GM12864 (cell line): ENCODE measurements around the gene LSAMP.

Experiments used
- DNase-seq: peaks from one replicate; pipeline ENCODE4 v3.0.0-alpha.2; 2011; ENCODE audit warnings: low read depth
- H3K4me3 ChIP-seq: 2 replicates; pipeline ENCODE4 v1.5.1; 2011; ENCODE audit warnings: mild to moderate bottlenecking, low read depth, low read length, control low read depth
- TF ChIP-seq, protein P1 (sequence below): IDR thresholded peaks from 2 replicates; pipeline ENCODE4 v1.5.1; 2011; ENCODE audit warnings: low read depth, mild to moderate bottlenecking, moderate library complexity, low read length, control low read depth, inconsistent platforms; ENCODE audit errors: missing control alignments

Gene LSAMP

DNA sequence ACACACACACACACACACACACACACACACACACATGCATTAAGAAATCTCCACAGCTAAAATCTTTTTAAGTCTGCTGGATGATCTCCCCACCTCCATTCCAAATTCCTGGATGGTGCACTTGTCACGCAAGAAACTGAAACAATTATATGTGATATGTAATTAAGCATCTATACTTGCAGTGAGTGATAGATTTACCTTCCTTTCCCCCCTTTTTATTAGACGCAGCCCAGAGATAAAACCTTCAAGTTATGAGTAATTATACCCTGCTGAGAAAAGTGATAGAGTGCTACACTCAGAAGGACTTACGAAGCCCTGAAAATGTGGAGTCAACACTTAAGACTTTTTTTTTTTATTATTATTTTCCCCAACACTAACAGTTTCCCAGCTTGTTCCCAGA is 255.2 kb downstream of the LSAMP start:
- TF ChIP-seq, protein P1, sequence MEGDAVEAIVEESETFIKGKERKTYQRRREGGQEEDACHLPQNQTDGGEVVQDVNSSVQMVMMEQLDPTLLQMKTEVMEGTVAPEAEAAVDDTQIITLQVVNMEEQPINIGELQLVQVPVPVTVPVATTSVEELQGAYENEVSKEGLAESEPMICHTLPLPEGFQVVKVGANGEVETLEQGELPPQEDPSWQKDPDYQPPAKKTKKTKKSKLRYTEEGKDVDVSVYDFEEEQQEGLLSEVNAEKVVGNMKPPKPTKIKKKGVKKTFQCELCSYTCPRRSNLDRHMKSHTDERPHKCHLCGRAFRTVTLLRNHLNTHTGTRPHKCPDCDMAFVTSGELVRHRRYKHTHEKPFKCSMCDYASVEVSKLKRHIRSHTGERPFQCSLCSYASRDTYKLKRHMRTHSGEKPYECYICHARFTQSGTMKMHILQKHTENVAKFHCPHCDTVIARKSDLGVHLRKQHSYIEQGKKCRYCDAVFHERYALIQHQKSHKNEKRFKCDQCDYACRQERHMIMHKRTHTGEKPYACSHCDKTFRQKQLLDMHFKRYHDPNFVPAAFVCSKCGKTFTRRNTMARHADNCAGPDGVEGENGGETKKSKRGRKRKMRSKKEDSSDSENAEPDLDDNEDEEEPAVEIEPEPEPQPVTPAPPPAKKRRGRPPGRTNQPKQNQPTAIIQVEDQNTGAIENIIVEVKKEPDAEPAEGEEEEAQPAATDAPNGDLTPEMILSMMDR: no peak
- DNase-seq: no peak
- H3K4me3 ChIP-seq: no peak overlapping the region

DNA sequence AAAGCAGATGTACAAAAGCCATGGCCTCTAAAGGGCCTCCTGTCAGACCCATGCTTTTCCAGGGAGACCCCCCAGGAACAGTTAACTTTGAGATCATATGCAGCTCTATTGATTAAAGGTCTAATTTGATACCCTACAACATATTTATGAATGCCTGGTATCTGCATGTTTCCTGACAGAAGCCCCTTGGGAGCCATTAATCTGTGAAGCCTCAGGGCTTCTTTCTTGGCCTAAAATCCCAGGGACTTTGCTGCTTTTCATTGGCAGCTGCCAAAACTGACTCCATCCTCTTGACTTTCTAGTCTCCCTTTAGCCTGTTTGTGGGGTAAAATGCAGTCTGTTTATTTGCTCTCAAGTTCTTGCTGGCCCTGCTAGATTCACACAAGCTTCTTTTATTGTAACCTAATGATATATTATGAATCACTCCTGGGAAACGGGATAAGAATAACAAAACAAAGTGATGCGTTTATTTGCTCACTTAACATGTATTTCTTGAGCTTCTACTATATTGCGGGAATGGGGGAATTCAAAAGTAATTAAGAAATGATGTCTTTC is 257.0 kb downstream of the LSAMP start:
- H3K4me3 ChIP-seq: no peak overlapping the region
- DNase-seq: no peak
- TF ChIP-seq, protein P1: no peak

DNA sequence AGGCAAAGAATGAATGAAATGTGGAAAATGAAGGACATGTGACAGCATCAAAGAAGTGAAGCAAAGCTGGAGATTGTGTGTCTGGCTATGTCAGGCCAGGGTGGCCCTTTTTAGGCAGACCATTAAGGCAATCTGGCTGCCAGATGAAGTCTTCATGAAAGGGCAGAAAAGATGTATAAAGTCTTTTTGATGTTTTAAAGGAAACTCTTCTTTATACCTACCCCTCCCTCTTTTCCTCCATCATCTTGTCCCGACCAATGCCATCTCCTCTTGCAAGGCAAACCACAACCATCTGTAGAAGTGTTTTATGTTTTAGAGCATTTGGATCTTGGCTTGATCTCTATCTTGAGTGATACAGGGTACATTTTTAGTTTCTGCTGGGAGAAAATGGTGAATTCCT is 259.2 kb downstream of the LSAMP start:
- no peak for DNase-seq
- H3K4me3 ChIP-seq: no peak overlapping the region
- TF ChIP-seq, protein P1: no peak

DNA sequence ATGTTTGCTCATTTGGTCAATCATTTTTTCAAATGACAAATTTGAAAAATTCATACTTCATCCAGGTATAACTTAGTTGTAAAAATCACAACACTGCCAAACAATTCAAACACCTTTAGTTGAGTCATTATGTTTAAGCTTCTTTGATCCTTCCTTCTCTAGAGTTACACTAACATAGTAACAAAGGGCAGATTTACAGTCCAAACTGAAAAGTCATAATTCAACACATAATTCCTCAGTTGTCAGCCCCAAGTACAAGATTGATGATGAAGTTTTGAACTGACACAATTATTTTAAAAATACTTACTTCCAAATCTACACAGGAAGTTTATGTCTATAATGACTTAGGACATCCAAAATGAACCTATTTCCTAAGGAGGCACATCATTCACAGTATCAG is 264.1 kb downstream of the LSAMP start:
- TF ChIP-seq, protein P1: no peak
- no peak overlapping the region for H3K4me3 ChIP-seq
- no peak for DNase-seq

DNA sequence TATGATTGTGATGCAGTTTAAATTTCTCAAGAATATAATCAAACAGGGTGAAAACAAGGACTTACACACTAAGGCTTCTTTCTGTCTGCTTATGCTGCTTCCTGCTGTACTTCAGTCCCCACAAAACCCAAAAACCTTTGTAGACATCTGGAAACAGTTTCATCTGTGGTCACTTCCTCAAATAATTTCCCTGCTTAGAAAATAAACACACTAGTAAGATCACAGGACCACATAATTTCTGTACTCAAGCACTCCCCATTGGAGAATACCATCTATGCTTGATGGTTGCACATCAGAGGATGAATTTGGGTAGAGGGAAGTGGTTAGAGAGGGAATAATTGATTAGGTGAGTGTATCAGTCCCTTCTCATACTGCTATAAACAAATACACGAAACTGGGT is 266.2 kb downstream of the LSAMP start:
- no peak overlapping the region for H3K4me3 ChIP-seq
- TF ChIP-seq, protein P1: no peak
- DNase-seq: no peak

DNA sequence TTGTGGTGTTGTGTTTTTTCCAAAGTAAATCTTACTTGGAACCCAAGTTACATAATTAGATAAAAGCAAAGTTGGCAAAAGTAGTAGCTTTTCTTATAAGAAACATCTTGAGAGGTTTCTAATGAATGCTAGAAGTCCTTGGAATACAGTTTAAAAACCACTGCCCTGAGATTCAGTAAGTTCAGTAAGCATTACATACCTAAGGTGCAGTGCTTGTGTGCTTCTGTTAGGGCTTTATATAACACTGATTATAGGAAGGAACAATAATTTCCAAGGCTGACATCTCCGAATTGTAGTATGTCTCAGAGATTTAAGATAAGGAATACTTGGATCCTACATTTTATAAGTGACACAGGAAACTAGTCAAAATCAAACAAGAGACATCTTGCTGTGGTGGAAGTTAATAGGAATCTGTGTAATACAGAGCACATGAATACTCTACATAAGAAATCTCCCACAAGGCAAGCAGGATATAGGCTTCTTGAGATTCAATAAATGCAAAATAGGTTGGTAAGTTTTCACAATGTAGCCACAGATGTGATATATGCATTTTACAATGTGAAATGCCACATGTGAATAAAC is 268.2 kb downstream of the LSAMP start:
- TF ChIP-seq, protein P1: no peak
- no peak overlapping the region for H3K4me3 ChIP-seq
- DNase-seq: no peak

DNA sequence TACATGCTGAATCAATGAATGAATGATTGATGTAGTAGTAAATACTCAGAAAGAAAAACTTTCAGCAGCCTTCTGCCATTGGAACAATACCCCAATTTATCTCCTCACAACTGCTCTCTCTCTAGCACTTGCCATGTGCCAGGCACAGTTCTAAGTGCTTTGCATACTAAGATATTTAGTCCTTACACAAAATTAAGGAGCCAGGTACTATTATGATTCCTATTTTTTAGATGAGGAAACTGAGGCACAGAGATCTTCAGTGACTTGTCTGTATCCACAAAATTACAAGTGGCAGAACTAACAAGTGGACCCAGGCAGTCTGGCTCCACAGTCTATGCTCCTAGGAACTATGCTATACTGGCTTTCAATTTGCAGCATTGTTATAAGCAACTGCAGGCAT is 279.2 kb downstream of the LSAMP start:
- no peak for DNase-seq
- H3K4me3 ChIP-seq: no peak overlapping the region

More for the DNA sequence above, 279.2 kb downstream of the LSAMP start:
- TF ChIP-seq, protein P1: no peak
